Measurements from ENCODE around the gene USP34. TPM values are rescaled to one million over a fixed set of nuclear protein-coding genes. Genes with fewer than 3 reads are reported as not detected.

Gene USP34
- total and polyA plus RNA-seq, 12 donors = 34.3 to 75.7 (median 58.6) TPM

DNA sequence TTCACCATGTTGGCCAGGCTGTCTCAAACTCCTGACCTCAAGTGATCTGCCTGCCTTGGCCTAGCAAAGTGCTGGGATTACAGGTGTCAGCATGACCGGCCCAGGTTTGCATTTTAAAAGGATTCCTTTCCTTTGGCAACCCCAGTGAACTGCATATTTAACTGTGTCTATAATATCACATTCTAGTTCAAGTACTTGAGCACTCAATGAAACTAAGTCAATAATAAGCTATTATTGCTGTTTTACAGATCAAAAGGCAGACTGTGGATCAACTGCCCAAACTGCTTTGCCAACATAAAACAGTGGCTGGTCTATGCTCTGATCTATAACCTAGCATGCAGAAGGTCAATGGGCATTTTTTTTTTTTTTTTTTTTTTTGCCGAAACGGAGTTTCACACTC, 144.5 kb downstream of the USP34 start:
- Histone ChIP-seq H3K4me1 (no peaks in the 10 kb centered on the region), H3K4me3 (no peak overlapping the region), H3K27ac (no peak overlapping the region), H3K36me3 (peaks cover 0 to 99% (median 41%) of the 10 kb centered on the region in 9 donors), H3K9me3 (no peaks in the 10 kb centered on the region), H3K27me3 (no peaks in the 10 kb centered on the region)
- DNase-seq (no peak), ATAC-seq (no peak)
- intact Hi-C loops (cut with DNase I) = no loop called here
- 90 to 93% methylated on average over 3 of the region's 3 CpGs for WGBS, 2 donors
- TF ChIP-seq, protein P1, sequence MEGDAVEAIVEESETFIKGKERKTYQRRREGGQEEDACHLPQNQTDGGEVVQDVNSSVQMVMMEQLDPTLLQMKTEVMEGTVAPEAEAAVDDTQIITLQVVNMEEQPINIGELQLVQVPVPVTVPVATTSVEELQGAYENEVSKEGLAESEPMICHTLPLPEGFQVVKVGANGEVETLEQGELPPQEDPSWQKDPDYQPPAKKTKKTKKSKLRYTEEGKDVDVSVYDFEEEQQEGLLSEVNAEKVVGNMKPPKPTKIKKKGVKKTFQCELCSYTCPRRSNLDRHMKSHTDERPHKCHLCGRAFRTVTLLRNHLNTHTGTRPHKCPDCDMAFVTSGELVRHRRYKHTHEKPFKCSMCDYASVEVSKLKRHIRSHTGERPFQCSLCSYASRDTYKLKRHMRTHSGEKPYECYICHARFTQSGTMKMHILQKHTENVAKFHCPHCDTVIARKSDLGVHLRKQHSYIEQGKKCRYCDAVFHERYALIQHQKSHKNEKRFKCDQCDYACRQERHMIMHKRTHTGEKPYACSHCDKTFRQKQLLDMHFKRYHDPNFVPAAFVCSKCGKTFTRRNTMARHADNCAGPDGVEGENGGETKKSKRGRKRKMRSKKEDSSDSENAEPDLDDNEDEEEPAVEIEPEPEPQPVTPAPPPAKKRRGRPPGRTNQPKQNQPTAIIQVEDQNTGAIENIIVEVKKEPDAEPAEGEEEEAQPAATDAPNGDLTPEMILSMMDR (IDR thresholded peaks at IDR 0.05) = no peak

- Histone ChIP-seq H3K27ac (no peak overlapping the region), H3K9me3 (no peaks in the 10 kb centered on the region), H3K27me3 (no peaks in the 10 kb centered on the region), H3K4me1 (no peaks in the 10 kb centered on the region), H3K4me3 (no peak overlapping the region), H3K36me3 (peaks cover 0 to 100% (median 35%) of the 10 kb centered on the region in 9 donors)
- intact Hi-C loops (cut with DNase I) = no loop called here
- WGBS, 2 donors = 94 to 97% methylated on average over 3 of the region's 3 CpGs
- DNase-seq (no peak), ATAC-seq (no peak)
- TF ChIP-seq, protein P1 (IDR thresholded peaks at IDR 0.05) = no peak
Measured at GRCh38 chr2:61320181-61320580, 150.7 kb downstream of the USP34 start.

- WGBS, 2 donors = 93 to 97% methylated on average over 1 of the region's 1 CpG
- intact Hi-C loops (cut with DNase I) = no loop called here
- H3K27ac ChIP-seq = no peak overlapping the region
- TF ChIP-seq, protein P1 (IDR thresholded peaks at IDR 0.05) = no peak
- no peaks in the 10 kb centered on the region for H3K4me1 ChIP-seq
- H3K9me3 ChIP-seq = no peaks in the 10 kb centered on the region
- H3K27me3 ChIP-seq = no peaks in the 10 kb centered on the region
- H3K36me3 ChIP-seq = peaks cover 0 to 99% (median 31%) of the 10 kb centered on the region in 9 donors
- ATAC-seq = no peak
- no peak for DNase-seq
- no peak overlapping the region for H3K4me3 ChIP-seq
Measured at GRCh38 chr2:61318553-61318952, 152.3 kb downstream of the USP34 start.

DNA sequence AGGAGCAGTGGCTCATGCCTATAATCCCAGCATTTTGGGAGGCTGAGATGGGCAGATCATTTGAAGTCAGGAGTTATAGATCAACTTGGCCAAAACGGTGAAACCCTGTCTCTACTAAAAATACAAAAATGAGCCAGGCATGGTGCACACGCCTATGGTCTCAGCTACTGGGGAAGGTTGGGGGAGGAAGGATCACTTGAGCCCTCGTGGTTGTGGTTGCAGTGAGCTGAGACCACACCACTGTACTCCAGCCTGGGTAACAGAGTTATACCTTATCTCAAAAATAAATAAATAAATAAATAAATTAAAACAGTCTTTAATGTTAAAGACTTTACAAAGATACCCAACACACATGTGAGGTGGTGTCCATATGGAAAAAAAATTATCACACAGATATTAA, 174.9 kb downstream of the USP34 start:
- 92 to 95% methylated on average over 3 of the region's 3 CpGs for WGBS, 2 donors
- H3K36me3 ChIP-seq = peaks cover 0 to 99% (median 40%) of the 10 kb centered on the region in 9 donors
- intact Hi-C loops (cut with DNase I) = no loop called here

More for the DNA sequence above, 174.9 kb downstream of the USP34 start:
- no peak for ATAC-seq
- Histone ChIP-seq H3K27me3 (no peaks in the 10 kb centered on the region), H3K27ac (no peak overlapping the region), H3K4me3 (no peak overlapping the region), H3K4me1 (no peaks in the 10 kb centered on the region), H3K9me3 (no peaks in the 10 kb centered on the region)
- DNase-seq = no peak
- TF ChIP-seq, protein P1 (IDR thresholded peaks at IDR 0.05) = no peak

All from heart right ventricle (tissue), 16 donors.